ENCODE results near the gene FSD2.

FSD2 gene

GRCh38 chr15:82805994-82806406, at the start of gene FSD2:
TSS of gene FSD2 (minus strand) at chr15:82806069. CDS start at chr15:82787390, 18,679 bp downstream.
- DNase-seq: no peak

- DNase-seq: no peak
Measured at GRCh38 chr15:82854554-82854953, 48.7 kb upstream of the FSD2 start.

- DNase-seq: peak; percentile 8
Measured at GRCh38 chr15:82852941-82853561, 47.2 kb upstream of the FSD2 start.

GRCh38 chr15:82851981-82852511, 46.2 kb upstream of the FSD2 start:
- DNase-seq: no peak

GRCh38 chr15:82851306-82851850, 45.5 kb upstream of the FSD2 start:
- DNase-seq: no peak

- no peak for DNase-seq
Measured at GRCh38 chr15:82850731-82851130, 44.9 kb upstream of the FSD2 start.

GRCh38 chr15:82849556-82850512, 44.0 kb upstream of the FSD2 start:
- peak; percentile 58 for DNase-seq

GRCh38 chr15:82848241-82848993, 42.5 kb upstream of the FSD2 start:
- DNase-seq: no peak

- no peak for DNase-seq
Measured at GRCh38 chr15:82847703-82848102, 41.8 kb upstream of the FSD2 start.

GRCh38 chr15:82846621-82847020, 40.8 kb upstream of the FSD2 start:
- no peak for DNase-seq

- no peak for DNase-seq
Measured at GRCh38 chr15:82845686-82846085, 39.8 kb upstream of the FSD2 start.

- no peak for DNase-seq
Measured at GRCh38 chr15:82843566-82843965, 37.7 kb upstream of the FSD2 start.

- no peak for DNase-seq
Measured at GRCh38 chr15:82840166-82840565, 34.3 kb upstream of the FSD2 start.

GRCh38 chr15:82839136-82839535, 33.3 kb upstream of the FSD2 start:
- DNase-seq: no peak

GRCh38 chr15:82838096-82838735, 32.3 kb upstream of the FSD2 start:
- DNase-seq: no peak

GRCh38 chr15:82835391-82835917, 29.6 kb upstream of the FSD2 start:
- DNase-seq: no peak

- DNase-seq: no peak
Measured at GRCh38 chr15:82833362-82833682, 27.5 kb upstream of the FSD2 start.

- DNase-seq: peak; percentile 48
Measured at GRCh38 chr15:82832601-82833361, 26.9 kb upstream of the FSD2 start.

GRCh38 chr15:82831894-82832600, 26.2 kb upstream of the FSD2 start:
- no peak for DNase-seq

GRCh38 chr15:82830427-82831173, 24.7 kb upstream of the FSD2 start:
- DNase-seq: no peak
